ENCODE measurements around the gene SUPT7L. TPM values are rescaled to one million over a fixed set of nuclear protein-coding genes. Genes with fewer than 3 reads are reported as not detected.
A peak's percentile ranks its signal among the peaks of the same experiment; 100 is the strongest.

The SUPT7L gene
- total and polyA plus RNA-seq, 4 donors: 22.0 to 40.0 (median 26.7) TPM

DNA sequence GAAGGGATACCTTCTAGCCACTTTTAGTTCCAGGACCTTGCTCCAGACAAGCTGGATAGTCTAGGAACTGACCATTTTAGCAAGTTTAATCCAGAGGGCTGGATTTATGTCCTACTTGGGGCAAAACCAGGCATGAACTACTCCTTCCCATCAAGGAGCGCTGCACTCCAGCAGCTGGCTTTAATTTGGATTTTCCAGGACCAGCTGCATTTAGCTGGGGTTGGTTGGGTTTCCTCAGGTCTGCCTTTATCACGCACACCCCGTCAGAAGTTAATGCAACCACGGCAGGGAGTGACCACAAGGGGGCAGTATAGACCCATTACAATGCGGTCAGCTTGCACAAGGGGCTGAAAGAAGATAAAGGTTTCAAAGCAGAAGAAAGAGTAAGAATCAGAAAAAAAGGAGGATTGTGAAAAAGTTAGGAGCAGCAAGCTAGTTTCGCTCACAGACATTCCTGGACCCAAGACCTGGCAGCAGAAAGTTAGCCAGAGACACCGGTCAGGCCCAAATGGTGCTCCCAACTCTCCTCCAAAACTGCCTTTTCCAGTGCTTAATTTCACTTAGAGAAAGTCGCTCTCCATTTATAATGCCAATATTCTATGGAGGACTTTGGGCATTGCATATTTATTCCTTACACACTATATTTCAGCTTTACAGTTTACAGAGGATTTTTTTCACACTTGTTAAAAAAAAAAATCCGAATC, 40.4 kb upstream of the SUPT7L start:
- 27 to 30% methylated on average over 9 of the region's 9 CpGs for WGBS, 2 donors
- TF ChIP-seq, protein P1, sequence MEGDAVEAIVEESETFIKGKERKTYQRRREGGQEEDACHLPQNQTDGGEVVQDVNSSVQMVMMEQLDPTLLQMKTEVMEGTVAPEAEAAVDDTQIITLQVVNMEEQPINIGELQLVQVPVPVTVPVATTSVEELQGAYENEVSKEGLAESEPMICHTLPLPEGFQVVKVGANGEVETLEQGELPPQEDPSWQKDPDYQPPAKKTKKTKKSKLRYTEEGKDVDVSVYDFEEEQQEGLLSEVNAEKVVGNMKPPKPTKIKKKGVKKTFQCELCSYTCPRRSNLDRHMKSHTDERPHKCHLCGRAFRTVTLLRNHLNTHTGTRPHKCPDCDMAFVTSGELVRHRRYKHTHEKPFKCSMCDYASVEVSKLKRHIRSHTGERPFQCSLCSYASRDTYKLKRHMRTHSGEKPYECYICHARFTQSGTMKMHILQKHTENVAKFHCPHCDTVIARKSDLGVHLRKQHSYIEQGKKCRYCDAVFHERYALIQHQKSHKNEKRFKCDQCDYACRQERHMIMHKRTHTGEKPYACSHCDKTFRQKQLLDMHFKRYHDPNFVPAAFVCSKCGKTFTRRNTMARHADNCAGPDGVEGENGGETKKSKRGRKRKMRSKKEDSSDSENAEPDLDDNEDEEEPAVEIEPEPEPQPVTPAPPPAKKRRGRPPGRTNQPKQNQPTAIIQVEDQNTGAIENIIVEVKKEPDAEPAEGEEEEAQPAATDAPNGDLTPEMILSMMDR (IDR thresholded peaks at IDR 0.05; ENCODE audit: control extremely low read depth, extremely low read depth): peak; percentile 96
- peak overlapping the region in 1 of 2 donors; percentile 10 for H3K27ac ChIP-seq (ENCODE audit: low read depth in 1 of 2, low read length in 1 of 2)

DNA sequence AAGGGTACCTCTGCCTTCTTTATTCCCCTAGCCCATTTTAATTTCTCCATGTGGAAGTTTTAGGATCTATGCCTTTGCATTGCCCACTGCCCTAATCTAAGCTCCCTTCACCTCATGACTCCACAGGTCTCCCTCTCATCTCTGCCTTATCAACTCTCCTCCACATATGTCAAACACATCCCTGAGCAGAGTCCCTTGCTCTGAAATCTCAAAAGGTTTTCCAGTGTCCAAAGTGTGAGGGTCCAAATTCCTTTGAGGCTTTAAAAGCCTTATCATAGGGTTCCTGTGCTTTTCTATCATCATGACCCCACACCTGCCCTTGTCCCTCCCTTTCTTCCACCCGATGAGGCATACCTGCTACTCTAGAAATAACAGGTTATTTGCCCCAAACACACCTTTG, 38.9 kb upstream of the SUPT7L start:
- ATAC-seq (ENCODE audit: insufficient read depth, low FRiP score) (no peak), DNase-seq (no peak)
- no peak overlapping the region for H3K4me3 ChIP-seq
- TF ChIP-seq, protein P1 (IDR thresholded peaks at IDR 0.05; ENCODE audit: control extremely low read depth, extremely low read depth): no peak
- no peak overlapping the region for H3K9ac ChIP-seq (ENCODE audit: insufficient read depth in 1 of 2, low read length in 2 of 2)
- H3K36me3 ChIP-seq (ENCODE audit: control insufficient read depth in 4 of 4, insufficient read depth in 4 of 4, low read length in 4 of 4): peaks cover 0 to 6% (median 0%) of the 10 kb centered on the region in 4 donors
- no peaks in the 10 kb centered on the region for H3K9me3 ChIP-seq (ENCODE audit: control insufficient read depth in 4 of 4, insufficient read depth in 3 of 4, low read length in 3 of 4)
- no peak overlapping the region for H3K27ac ChIP-seq (ENCODE audit: low read depth in 1 of 2, low read length in 1 of 2)
- WGBS, 2 donors: 90 to 96% methylated on average over 1 of the region's 1 CpG
- H3K4me1 ChIP-seq (ENCODE audit: control insufficient read depth in 5 of 5, insufficient read depth in 5 of 5, low read length in 5 of 5): peaks cover 0 to 10% (median 6%) of the 10 kb centered on the region in 5 donors
- H3K27me3 ChIP-seq (ENCODE audit: control insufficient read depth in 3 of 3, insufficient read depth in 3 of 3, low read length in 2 of 3): no peaks in the 10 kb centered on the region

More for the DNA sequence above, 40.4 kb upstream of the SUPT7L start:
- H3K27me3 ChIP-seq (ENCODE audit: control insufficient read depth in 3 of 3, insufficient read depth in 3 of 3, low read length in 2 of 3): no peaks in the 10 kb centered on the region
- H3K9me3 ChIP-seq (ENCODE audit: control insufficient read depth in 4 of 4, insufficient read depth in 3 of 4, low read length in 3 of 4): no peaks in the 10 kb centered on the region
- DNase-seq (peak; percentile 88 to 93 (median 92)), ATAC-seq (ENCODE audit: insufficient read depth, low FRiP score) (peak; percentile 48)
- peaks cover 0 to 10% (median 6%) of the 10 kb centered on the region in 5 donors for H3K4me1 ChIP-seq (ENCODE audit: control insufficient read depth in 5 of 5, insufficient read depth in 5 of 5, low read length in 5 of 5)
- H3K36me3 ChIP-seq (ENCODE audit: control insufficient read depth in 4 of 4, insufficient read depth in 4 of 4, low read length in 4 of 4): no peaks in the 10 kb centered on the region
- no peak overlapping the region for H3K9ac ChIP-seq (ENCODE audit: insufficient read depth in 1 of 2, low read length in 2 of 2)
- no peak overlapping the region for H3K4me3 ChIP-seq

GRCh38 chr2:27701676-27702075, 38.3 kb upstream of the SUPT7L start:
- ATAC-seq (ENCODE audit: insufficient read depth, low FRiP score): peak; percentile 54
- peak overlapping the region in 1 of 2 donors; percentile 52 for H3K27ac ChIP-seq (ENCODE audit: low read depth in 1 of 2, low read length in 1 of 2)
- H3K4me3 ChIP-seq: no peak overlapping the region
- 45 to 50% methylated on average over 5 of the region's 5 CpGs for WGBS, 2 donors
- no peaks in the 10 kb centered on the region for H3K9me3 ChIP-seq (ENCODE audit: control insufficient read depth in 4 of 4, insufficient read depth in 3 of 4, low read length in 3 of 4)
- peaks cover 0 to 10% (median 5%) of the 10 kb centered on the region in 5 donors for H3K4me1 ChIP-seq (ENCODE audit: control insufficient read depth in 5 of 5, insufficient read depth in 5 of 5, low read length in 5 of 5)
- TF ChIP-seq, protein P1 (IDR thresholded peaks at IDR 0.05; ENCODE audit: control extremely low read depth, extremely low read depth): no peak
- H3K9ac ChIP-seq (ENCODE audit: insufficient read depth in 1 of 2, low read length in 2 of 2): no peak overlapping the region
- peaks cover 0 to 6% (median 0%) of the 10 kb centered on the region in 4 donors for H3K36me3 ChIP-seq (ENCODE audit: control insufficient read depth in 4 of 4, insufficient read depth in 4 of 4, low read length in 4 of 4)
- H3K27me3 ChIP-seq (ENCODE audit: control insufficient read depth in 3 of 3, insufficient read depth in 3 of 3, low read length in 2 of 3): no peaks in the 10 kb centered on the region
- DNase-seq: peak; percentile 55 to 68 (median 64)

All from lung (tissue), 12 donors.